ENCODE data around the gene RFX1. TPM values are rescaled to one million over a fixed set of nuclear protein-coding genes. Genes with fewer than 3 reads are reported as not detected.

RFX1 gene
- total RNA-seq, 1 donor from 2014 or later: 15.2 TPM

DNA sequence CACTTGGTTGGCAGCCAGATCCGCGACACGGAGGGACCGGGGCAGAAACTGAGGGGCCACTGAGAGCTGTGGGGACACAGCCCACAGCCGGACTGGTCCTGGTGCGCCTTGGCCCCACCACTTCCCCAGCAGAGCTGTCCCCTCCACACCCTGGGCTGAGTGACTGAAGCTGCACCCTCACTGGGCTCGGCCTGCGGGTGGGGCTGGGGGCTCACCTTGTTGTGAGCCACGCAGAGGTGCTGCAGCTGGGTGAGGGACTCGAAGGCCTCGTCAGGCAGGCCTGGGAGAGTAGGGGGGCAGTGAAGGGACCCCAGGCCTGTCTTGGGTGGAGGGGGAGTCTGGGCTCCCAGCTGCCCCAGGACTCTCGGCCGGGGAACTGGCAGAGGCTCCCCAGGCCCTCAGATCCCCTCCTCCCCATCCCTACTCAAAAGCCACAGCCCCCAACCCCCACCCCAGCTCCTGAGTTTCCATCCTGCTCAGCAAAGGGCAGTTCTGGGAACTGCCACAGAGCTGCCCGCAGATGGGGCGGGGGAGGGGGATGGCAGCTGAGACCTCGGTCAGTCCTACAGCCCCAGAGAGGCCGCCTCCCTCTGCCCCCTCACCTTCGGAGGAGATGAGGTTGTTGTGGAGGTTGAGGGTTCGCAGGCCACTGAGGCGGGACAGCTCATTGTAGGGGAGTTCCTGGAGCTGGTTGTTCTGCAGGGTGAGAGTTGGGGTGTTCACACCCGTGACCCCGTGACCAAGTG is 70.2 kb downstream of the RFX1 start:
- Histone ChIP-seq H3K9me3 (replicated peaks) (no peaks in the 10 kb centered on the region), H3K4me1 (peaks cover 7% of the 10 kb centered on the region), H3K4me3 (no peak overlapping the region), H3K27ac (replicated peaks) (no peak overlapping the region), H3K36me3 (peaks cover 3% of the 10 kb centered on the region), H3K27me3 (ENCODE audit: low read depth) (peaks cover 28% of the 10 kb centered on the region)
- intact Hi-C loops (cut with micrococcal nuclease): no loop called here
- DNase-seq: no peak
- TF ChIP-seq, protein P1, sequence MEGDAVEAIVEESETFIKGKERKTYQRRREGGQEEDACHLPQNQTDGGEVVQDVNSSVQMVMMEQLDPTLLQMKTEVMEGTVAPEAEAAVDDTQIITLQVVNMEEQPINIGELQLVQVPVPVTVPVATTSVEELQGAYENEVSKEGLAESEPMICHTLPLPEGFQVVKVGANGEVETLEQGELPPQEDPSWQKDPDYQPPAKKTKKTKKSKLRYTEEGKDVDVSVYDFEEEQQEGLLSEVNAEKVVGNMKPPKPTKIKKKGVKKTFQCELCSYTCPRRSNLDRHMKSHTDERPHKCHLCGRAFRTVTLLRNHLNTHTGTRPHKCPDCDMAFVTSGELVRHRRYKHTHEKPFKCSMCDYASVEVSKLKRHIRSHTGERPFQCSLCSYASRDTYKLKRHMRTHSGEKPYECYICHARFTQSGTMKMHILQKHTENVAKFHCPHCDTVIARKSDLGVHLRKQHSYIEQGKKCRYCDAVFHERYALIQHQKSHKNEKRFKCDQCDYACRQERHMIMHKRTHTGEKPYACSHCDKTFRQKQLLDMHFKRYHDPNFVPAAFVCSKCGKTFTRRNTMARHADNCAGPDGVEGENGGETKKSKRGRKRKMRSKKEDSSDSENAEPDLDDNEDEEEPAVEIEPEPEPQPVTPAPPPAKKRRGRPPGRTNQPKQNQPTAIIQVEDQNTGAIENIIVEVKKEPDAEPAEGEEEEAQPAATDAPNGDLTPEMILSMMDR (IDR thresholded peaks at IDR 0.05; ENCODE audit: borderline replicate concordance): no peak

DNA sequence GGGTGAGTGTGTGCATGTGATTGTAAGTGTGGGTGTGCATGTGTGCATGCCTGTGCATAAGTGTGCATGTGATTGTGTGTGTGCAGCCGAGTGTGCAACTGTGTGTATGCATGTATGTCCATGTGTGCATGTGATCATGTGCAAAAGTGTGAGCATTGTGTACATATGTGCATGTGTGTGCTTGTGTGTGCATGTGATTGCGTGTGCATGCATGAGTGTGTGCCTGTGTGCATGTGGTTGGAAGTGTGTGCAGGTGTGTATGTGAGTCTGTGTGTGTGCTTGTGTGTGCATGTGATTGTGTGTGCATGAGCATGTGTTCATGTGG is 71.4 kb downstream of the RFX1 start:
- no peak for DNase-seq
- H3K9me3 ChIP-seq (replicated peaks): no peaks in the 10 kb centered on the region
- H3K27me3 ChIP-seq (ENCODE audit: low read depth): peaks cover 28% of the 10 kb centered on the region
- H3K27ac ChIP-seq (replicated peaks): no peak overlapping the region
- intact Hi-C loops (cut with micrococcal nuclease): no loop called here
- H3K4me3 ChIP-seq: no peak overlapping the region
- TF ChIP-seq, protein P1 (IDR thresholded peaks at IDR 0.05; ENCODE audit: borderline replicate concordance): no peak
- peaks cover 7% of the 10 kb centered on the region for H3K4me1 ChIP-seq
- peaks cover 3% of the 10 kb centered on the region for H3K36me3 ChIP-seq

DNA sequence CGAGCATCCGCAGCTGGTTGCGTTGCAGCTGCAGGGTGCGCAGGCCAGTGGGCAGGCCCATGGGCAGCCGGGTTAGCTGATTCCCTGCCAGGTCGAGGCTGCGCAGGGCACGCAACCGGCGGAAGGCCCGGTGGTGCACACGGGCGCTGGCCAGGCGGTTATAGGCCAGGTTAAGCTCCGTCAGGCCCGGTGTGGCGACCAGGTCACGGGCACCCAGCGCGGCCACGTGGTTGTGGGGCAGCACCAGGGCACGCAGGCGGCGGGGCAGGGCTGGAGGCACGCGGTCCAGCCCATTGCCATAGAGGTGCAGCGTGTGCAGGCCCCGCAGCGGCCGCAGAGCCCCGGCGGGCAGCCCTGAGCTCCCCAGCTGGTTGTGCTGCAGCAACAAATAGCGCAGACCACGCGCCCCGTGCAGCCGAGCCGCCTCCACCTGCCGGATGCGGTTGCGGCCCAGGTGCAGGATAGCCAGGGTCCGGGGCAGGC is 73.2 kb downstream of the RFX1 start:
- H3K4me3 ChIP-seq: no peak overlapping the region
- peaks cover 8% of the 10 kb centered on the region for H3K36me3 ChIP-seq
- intact Hi-C loops (cut with micrococcal nuclease): no loop called here
- no peaks in the 10 kb centered on the region for H3K9me3 ChIP-seq (replicated peaks)
- TF ChIP-seq, protein P1 (IDR thresholded peaks at IDR 0.05; ENCODE audit: borderline replicate concordance): no peak
- peaks cover 25% of the 10 kb centered on the region for H3K27me3 ChIP-seq (ENCODE audit: low read depth)
- H3K4me1 ChIP-seq: peaks cover 5% of the 10 kb centered on the region
- no peak for DNase-seq
- no peak overlapping the region for H3K27ac ChIP-seq (replicated peaks)

DNA sequence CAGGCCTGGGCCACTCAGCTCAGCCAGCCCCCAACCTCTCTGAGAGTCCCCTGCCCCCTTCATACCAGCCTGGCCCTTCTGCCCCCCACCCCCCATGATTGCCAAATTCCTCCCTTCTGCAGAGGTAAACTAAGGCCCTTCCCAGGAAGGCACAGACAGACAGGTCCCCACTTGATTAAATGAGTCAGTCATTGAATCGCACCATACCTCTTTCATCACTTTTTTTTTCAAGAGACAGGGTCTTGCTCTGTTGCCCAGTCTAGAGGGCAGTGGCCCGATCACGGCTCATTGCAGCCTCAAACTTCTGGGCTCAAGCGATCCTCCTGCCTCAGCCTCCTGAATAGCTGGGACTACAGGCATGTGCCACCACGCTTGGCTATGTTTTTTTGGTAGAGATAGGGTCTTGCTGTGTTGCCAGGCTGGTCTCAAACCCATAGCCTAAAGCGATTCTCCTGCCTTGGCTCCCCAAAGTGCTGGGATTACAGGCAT is 73.9 kb downstream of the RFX1 start:
- Histone ChIP-seq H3K36me3 (peaks cover 15% of the 10 kb centered on the region), H3K4me3 (no peak overlapping the region), H3K27ac (replicated peaks) (no peak overlapping the region), H3K27me3 (ENCODE audit: low read depth) (peaks cover 19% of the 10 kb centered on the region), H3K9me3 (replicated peaks) (no peaks in the 10 kb centered on the region), H3K4me1 (peaks cover 4% of the 10 kb centered on the region)
- TF ChIP-seq, protein P1 (IDR thresholded peaks at IDR 0.05; ENCODE audit: borderline replicate concordance): no peak
- intact Hi-C loops (cut with micrococcal nuclease): no loop called here
- no peak for DNase-seq

DNA sequence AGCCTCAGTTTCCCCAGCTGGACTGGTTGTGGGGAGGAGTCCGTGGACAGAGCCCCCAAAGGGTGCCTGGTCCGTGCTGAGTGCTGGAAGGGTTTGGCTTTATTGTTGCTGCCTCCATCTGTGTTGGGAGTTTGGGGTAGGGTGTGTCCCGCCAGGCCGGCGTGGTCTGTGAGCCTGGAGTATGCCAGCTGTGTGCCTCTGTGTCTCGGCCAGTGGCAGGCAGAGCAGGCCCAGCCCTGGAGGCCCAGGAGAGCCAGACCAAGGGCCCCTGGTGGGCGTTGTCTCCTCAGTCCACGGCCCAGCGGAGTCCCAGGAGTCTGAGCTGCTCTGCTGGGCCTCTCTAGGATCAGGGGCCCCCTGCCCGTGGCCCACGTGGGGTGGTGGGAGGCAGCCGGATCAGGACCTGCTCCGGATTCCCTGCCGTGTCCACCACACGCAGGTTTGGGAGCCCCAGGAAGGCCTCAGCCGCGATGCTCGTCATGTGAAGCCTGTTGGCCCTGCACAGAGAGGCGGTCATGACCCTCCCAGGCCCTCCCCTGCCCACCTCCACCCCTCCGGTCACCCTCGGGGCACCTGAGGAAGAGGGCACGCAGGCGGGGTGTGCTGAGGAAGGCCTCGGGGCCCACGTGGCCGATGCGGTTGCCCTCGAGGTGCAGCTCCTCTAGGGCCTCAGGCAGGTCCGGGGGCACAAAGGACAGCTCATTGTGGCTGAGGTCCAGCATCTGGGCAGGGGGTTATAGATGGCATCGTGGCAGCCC is 74.5 kb downstream of the RFX1 start:
- H3K4me3 ChIP-seq: no peak overlapping the region
- H3K4me1 ChIP-seq: peaks cover 8% of the 10 kb centered on the region
- peaks cover 19% of the 10 kb centered on the region for H3K27me3 ChIP-seq (ENCODE audit: low read depth)
- peaks cover 21% of the 10 kb centered on the region for H3K36me3 ChIP-seq
- TF ChIP-seq, protein P1 (IDR thresholded peaks at IDR 0.05; ENCODE audit: borderline replicate concordance): no peak
- intact Hi-C loops (cut with micrococcal nuclease): no loop called here
- no peak for DNase-seq
- no peak overlapping the region for H3K27ac ChIP-seq (replicated peaks)
- H3K9me3 ChIP-seq (replicated peaks): no peaks in the 10 kb centered on the region
